DOHH2 (cell line): ENCODE measurements around the gene IPO13.

Experiments used
- EZH2phosphoT487 ChIP-seq: fragments of 200-600 bp; sonication (generic); IDR thresholded peaks from 2 replicates; pipeline ENCODE4 v1.6.1; 2017; ENCODE audit warnings: borderline replicate concordance, mild to moderate bottlenecking, antibody characterized with exemption, low read length, moderate library complexity, mixed read lengths
- TF ChIP-seq, protein P1 (sequence below): fragments of 200-600 bp; sonication (generic); IDR thresholded peaks from one replicate; pipeline ENCODE4 v1.5.1; 2014; ENCODE audit warnings: antibody characterized with exemption, mild to moderate bottlenecking, low read depth, low read length; ENCODE audit not compliant: poor library complexity, severe bottlenecking

DNA sequence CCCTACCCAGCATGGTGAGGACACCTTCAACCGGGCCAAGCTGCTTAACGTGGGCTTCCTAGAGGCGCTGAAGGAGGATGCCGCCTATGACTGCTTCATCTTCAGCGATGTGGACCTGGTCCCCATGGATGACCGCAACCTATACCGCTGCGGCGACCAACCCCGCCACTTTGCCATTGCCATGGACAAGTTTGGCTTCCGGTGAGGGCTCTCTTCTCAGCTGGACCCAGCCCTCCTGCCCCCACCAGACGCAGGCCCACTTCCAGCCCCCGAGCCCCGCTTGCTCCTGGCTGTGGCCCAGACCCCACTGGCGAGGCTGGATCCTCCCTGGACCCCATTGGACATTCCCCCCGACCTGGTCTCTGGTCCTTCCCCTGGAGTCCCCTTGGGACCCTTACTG lies 38.1 kb downstream of the IPO13 start:
- TF ChIP-seq, protein P1, sequence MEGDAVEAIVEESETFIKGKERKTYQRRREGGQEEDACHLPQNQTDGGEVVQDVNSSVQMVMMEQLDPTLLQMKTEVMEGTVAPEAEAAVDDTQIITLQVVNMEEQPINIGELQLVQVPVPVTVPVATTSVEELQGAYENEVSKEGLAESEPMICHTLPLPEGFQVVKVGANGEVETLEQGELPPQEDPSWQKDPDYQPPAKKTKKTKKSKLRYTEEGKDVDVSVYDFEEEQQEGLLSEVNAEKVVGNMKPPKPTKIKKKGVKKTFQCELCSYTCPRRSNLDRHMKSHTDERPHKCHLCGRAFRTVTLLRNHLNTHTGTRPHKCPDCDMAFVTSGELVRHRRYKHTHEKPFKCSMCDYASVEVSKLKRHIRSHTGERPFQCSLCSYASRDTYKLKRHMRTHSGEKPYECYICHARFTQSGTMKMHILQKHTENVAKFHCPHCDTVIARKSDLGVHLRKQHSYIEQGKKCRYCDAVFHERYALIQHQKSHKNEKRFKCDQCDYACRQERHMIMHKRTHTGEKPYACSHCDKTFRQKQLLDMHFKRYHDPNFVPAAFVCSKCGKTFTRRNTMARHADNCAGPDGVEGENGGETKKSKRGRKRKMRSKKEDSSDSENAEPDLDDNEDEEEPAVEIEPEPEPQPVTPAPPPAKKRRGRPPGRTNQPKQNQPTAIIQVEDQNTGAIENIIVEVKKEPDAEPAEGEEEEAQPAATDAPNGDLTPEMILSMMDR = no peak
- TF ChIP-seq EZH2phosphoT487 = no peak
